HG03039 (cell line): ENCODE data around the gene SENP2.

Experiments
- ATAC-seq: cut with Tn5 transposase; IDR thresholded peaks from one replicate; pipeline ENCODE4 v1.9.1; 2021; ENCODE audit warnings: mild to moderate bottlenecking, moderate library complexity; ENCODE audit not compliant: unreplicated experiment

The SENP2 gene

GRCh38 chr3:185678027-185678426, 91.9 kb downstream of the SENP2 start:
- no peak for ATAC-seq

GRCh38 chr3:185680231-185680630, 94.1 kb downstream of the SENP2 start:
- ATAC-seq, result no peak
